HEK293 (cell line): ENCODE data around the gene KLHDC9.

ENCODE experiments used
- BCL11A ChIP-seq: fragments of 450-650 bp; formaldehyde crosslinking; IDR thresholded peaks from 2 replicates; pipeline ENCODE4 v1.5.1; 2016; ENCODE audit warnings: low read depth, missing biosample characterization, missing genetic modification characterization
- FEZF1 ChIP-seq: fragments of 450-650 bp; formaldehyde crosslinking; IDR thresholded peaks from 2 replicates; pipeline ENCODE4 v1.5.1; 2016; ENCODE audit warnings: missing biosample characterization, missing genetic modification characterization
- KLF16 ChIP-seq: fragments of 450-650 bp; formaldehyde crosslinking; IDR thresholded peaks from 2 replicates; pipeline ENCODE4 v1.5.1; 2017; ENCODE audit warnings: missing biosample characterization, missing genetic modification characterization
- OSR2 ChIP-seq: fragments of 450-650 bp; formaldehyde crosslinking; IDR thresholded peaks from 2 replicates; pipeline ENCODE4 v1.5.1; 2016; ENCODE audit warnings: missing biosample characterization, missing genetic modification characterization
- OVOL3 ChIP-seq: fragments of 450-650 bp; formaldehyde crosslinking; IDR thresholded peaks from 2 replicates; pipeline ENCODE4 v1.5.1; 2016; ENCODE audit warnings: missing biosample characterization, missing genetic modification characterization
- RBAK ChIP-seq: fragments of 450-650 bp; formaldehyde crosslinking; IDR thresholded peaks from 2 replicates; pipeline ENCODE4 v1.5.1; 2016; ENCODE audit warnings: missing biosample characterization, missing genetic modification characterization
- SETDB1 ChIP-seq: IDR thresholded peaks from one replicate; pipeline ENCODE4 v1.6.1; 2017; ENCODE audit warnings: mild to moderate bottlenecking, low read length, moderate library complexity, mixed read lengths; ENCODE audit not compliant: insufficient read length
- YY2 ChIP-seq: fragments of 450-650 bp; formaldehyde crosslinking; IDR thresholded peaks from 2 replicates; pipeline ENCODE4 v1.5.1; 2016; ENCODE audit warnings: missing biosample characterization, missing genetic modification characterization
- ZBTB21 ChIP-seq: fragments of 450-650 bp; formaldehyde crosslinking; IDR thresholded peaks from 2 replicates; pipeline ENCODE4 v1.5.1; 2017; ENCODE audit warnings: missing biosample characterization, missing genetic modification characterization
- ZIC2 ChIP-seq: fragments of 450-650 bp; formaldehyde crosslinking; IDR thresholded peaks from 2 replicates; pipeline ENCODE4 v1.5.1; 2016; ENCODE audit warnings: missing biosample characterization, missing genetic modification characterization
- ZNF112 ChIP-seq: fragments of 450-650 bp; formaldehyde crosslinking; IDR thresholded peaks from 2 replicates; pipeline ENCODE4 v1.5.0; 2017; ENCODE audit warnings: missing biosample characterization, missing genetic modification characterization
- ZNF19 ChIP-seq: fragments of 450-650 bp; formaldehyde crosslinking; IDR thresholded peaks from 2 replicates; pipeline ENCODE4; 2016; ENCODE audit warnings: missing biosample characterization, missing genetic modification characterization, low read depth
- ZNF23 ChIP-seq: fragments of 450-650 bp; formaldehyde crosslinking; IDR thresholded peaks from 2 replicates; pipeline ENCODE4 v1.5.1; 2016; ENCODE audit warnings: missing biosample characterization, missing genetic modification characterization, borderline replicate concordance
- ZNF239 ChIP-seq: fragments of 450-650 bp; formaldehyde crosslinking; IDR thresholded peaks from 2 replicates; pipeline ENCODE4 v1.5.1; 2016; ENCODE audit warnings: missing biosample characterization, missing genetic modification characterization
- ZNF24 ChIP-seq: fragments of 450-650 bp; formaldehyde crosslinking; IDR thresholded peaks from 2 replicates; pipeline ENCODE4 v1.5.1; 2016; ENCODE audit warnings: missing biosample characterization, missing genetic modification characterization
- ZNF335 ChIP-seq: fragments of 450-650 bp; formaldehyde crosslinking; conservative IDR thresholded peaks from 2 replicates; pipeline ENCODE4 v1.5.1; 2016; ENCODE audit warnings: missing biosample characterization, missing genetic modification characterization
- ZNF560 ChIP-seq: fragments of 450-650 bp; formaldehyde crosslinking; IDR thresholded peaks from 2 replicates; pipeline ENCODE4 v1.5.1; 2017; ENCODE audit warnings: missing biosample characterization, missing genetic modification characterization, borderline replicate concordance
- ZNF600 ChIP-seq: fragments of 450-650 bp; formaldehyde crosslinking; IDR thresholded peaks from 2 replicates; pipeline ENCODE4 v1.5.1; 2016; ENCODE audit warnings: missing biosample characterization, missing genetic modification characterization
- ZNF660 ChIP-seq: fragments of 450-650 bp; IDR thresholded peaks from 2 replicates; pipeline ENCODE4 v1.5.1; 2018; ENCODE audit warnings: missing biosample characterization, mild to moderate bottlenecking, missing genetic modification characterization
- ZNF701 ChIP-seq: fragments of 450-650 bp; formaldehyde crosslinking; IDR thresholded peaks from 2 replicates; pipeline ENCODE4 v1.5.1; 2016; ENCODE audit warnings: missing biosample characterization, missing genetic modification characterization
- ZNF707 ChIP-seq: fragments of 450-650 bp; formaldehyde crosslinking; IDR thresholded peaks from 2 replicates; pipeline ENCODE4 v1.5.1; 2016; ENCODE audit warnings: missing biosample characterization, missing genetic modification characterization
- ZNF747 ChIP-seq: fragments of 450-650 bp; formaldehyde crosslinking; IDR thresholded peaks from 2 replicates; pipeline ENCODE4 v1.5.1; 2016; ENCODE audit warnings: missing biosample characterization, missing genetic modification characterization
- ZNF768 ChIP-seq: fragments of 450-650 bp; formaldehyde crosslinking; IDR thresholded peaks from 2 replicates; pipeline ENCODE4 v1.5.1; 2018; ENCODE audit warnings: missing biosample characterization, mild to moderate bottlenecking, missing genetic modification characterization
- ZNF777 ChIP-seq: fragments of 450-650 bp; formaldehyde crosslinking; IDR thresholded peaks from 2 replicates; pipeline ENCODE4 v1.5.1; 2017; ENCODE audit warnings: missing biosample characterization, missing genetic modification characterization, borderline replicate concordance
- ZNF843 ChIP-seq: fragments of 450-650 bp; formaldehyde crosslinking; IDR thresholded peaks from 2 replicates; pipeline ENCODE4 v1.5.1; 2016; ENCODE audit warnings: missing biosample characterization, missing genetic modification characterization
- ZSCAN16 ChIP-seq: fragments of 450-650 bp; formaldehyde crosslinking; IDR thresholded peaks from 2 replicates; pipeline ENCODE4 v1.5.1; 2016; ENCODE audit warnings: missing biosample characterization, missing genetic modification characterization
- TF ChIP-seq, protein P1 (sequence below): fragments of 450-650 bp; formaldehyde crosslinking; IDR thresholded peaks from 2 replicates; pipeline ENCODE4 v1.5.1; 2016; ENCODE audit warnings: missing biosample characterization, missing genetic modification characterization
- TF ChIP-seq, protein P2 (sequence below): fragments of 450-650 bp; formaldehyde crosslinking; IDR thresholded peaks from 2 replicates; pipeline ENCODE4; 2016; ENCODE audit warnings: missing biosample characterization, missing genetic modification characterization
- TF ChIP-seq, protein P3 (sequence below): fragments of 450-650 bp; formaldehyde crosslinking; IDR thresholded peaks from 2 replicates; pipeline ENCODE4 v1.5.1; 2016; ENCODE audit warnings: missing biosample characterization, missing genetic modification characterization
- TF ChIP-seq, protein P4 (sequence below): fragments of 450-650 bp; IDR thresholded peaks from 2 replicates; pipeline ENCODE4 v1.5.1; 2018; ENCODE audit warnings: missing biosample characterization, missing genetic modification characterization
- TF ChIP-seq, protein P5 (sequence below): fragments of 450-650 bp; formaldehyde crosslinking; IDR thresholded peaks from 2 replicates; pipeline ENCODE4 v1.5.1; 2016; ENCODE audit warnings: missing biosample characterization, missing genetic modification characterization, low read depth
- TF ChIP-seq, protein P6 (sequence below): fragments of 450-650 bp; formaldehyde crosslinking; IDR thresholded peaks from 2 replicates; pipeline ENCODE4 v1.5.1; 2016; ENCODE audit warnings: missing biosample characterization, missing genetic modification characterization

The KLHDC9 gene

DNA sequence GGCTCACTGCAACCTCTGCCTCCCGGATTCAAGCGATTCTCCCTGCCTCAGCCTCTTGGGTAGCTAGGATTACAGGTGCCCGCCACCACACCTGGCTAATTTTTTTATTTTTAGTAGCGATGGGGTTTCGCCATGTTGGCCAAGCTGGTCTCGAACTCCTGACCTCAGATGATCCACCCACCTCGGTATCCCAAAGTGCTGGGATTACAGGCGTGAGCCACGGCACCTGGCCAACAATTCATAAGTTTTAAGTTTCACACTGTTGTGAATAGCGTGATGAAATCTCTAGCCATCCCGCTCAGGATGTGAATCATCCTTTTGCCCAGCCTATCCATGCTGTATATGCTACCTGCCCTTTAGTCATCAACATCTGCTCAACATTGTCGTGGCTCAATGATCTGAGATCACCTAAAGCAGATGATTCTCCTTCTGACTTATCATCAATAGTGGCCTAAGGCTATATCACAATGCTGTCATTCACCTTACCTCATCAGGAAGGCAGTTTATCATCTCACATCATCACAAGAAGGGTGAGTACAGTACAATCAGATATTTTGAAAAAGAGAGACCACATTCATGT is 17.1 kb downstream of the KLHDC9 start (continued):
- TF ChIP-seq BCL11A (tag by site-specific recombination), result peak; percentile 82; the same call in 1 of the 2 replicates
- TF ChIP-seq ZIC2 (tag by site-specific recombination), result no peak
- TF ChIP-seq ZBTB21 (tag by site-specific recombination), result peak; percentile 42
- TF ChIP-seq, protein P1, sequence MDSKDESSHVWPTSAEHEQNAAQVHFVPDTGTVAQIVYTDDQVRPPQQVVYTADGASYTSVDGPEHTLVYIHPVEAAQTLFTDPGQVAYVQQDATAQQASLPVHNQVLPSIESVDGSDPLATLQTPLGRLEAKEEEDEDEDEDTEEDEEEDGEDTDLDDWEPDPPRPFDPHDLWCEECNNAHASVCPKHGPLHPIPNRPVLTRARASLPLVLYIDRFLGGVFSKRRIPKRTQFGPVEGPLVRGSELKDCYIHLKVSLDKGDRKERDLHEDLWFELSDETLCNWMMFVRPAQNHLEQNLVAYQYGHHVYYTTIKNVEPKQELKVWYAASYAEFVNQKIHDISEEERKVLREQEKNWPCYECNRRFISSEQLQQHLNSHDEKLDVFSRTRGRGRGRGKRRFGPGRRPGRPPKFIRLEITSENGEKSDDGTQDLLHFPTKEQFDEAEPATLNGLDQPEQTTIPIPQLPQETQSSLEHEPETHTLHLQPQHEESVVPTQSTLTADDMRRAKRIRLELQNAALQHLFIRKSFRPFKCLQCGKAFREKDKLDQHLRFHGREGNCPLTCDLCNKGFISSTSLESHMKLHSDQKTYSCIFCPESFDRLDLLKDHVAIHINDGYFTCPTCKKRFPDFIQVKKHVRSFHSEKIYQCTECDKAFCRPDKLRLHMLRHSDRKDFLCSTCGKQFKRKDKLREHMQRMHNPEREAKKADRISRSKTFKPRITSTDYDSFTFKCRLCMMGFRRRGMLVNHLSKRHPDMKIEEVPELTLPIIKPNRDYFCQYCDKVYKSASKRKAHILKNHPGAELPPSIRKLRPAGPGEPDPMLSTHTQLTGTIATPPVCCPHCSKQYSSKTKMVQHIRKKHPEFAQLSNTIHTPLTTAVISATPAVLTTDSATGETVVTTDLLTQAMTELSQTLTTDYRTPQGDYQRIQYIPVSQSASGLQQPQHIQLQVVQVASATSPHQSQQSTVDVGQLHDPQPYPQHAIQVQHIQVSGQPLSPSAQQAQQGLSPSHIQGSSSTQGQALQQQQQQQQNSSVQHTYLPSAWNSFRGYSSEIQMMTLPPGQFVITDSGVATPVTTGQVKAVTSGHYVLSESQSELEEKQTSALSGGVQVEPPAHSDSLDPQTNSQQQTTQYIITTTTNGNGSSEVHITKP (tag by site-specific recombination), result peak; percentile 69
- TF ChIP-seq, protein P2, sequence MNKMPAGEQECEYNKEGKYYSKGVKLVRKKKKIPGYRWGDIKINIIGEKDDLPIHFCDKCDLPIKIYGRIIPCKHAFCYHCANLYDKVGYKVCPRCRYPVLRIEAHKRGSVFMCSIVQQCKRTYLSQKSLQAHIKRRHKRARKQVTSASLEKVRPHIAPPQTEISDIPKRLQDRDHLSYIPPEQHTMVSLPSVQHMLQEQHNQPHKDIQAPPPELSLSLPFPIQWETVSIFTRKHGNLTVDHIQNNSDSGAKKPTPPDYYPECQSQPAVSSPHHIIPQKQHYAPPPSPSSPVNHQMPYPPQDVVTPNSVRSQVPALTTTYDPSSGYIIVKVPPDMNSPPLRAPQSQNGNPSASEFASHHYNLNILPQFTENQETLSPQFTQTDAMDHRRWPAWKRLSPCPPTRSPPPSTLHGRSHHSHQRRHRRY (tag by site-specific recombination), result no peak
- peak; percentile 68 for TF ChIP-seq YY2 (tag by site-specific recombination)
- TF ChIP-seq ZNF600 (tag by site-specific recombination), result peak; percentile 71; the same call in 1 of the 2 replicates
- TF ChIP-seq KLF16, result 0 out of 2 replicates have a peak, but pooled peaks have one; percentile 79
- TF ChIP-seq ZNF23 (tag by site-specific recombination), result no peak
- TF ChIP-seq ZNF112 (tag by site-specific recombination), result no peak
- TF ChIP-seq ZNF19 (tag by site-specific recombination), result no peak
- TF ChIP-seq ZNF560 (tag by site-specific recombination), result no peak
- no peak for TF ChIP-seq ZNF239 (tag by site-specific recombination)
- TF ChIP-seq ZNF707 (tag by site-specific recombination), result peak; percentile 43; the same call in 1 of the 2 replicates
- TF ChIP-seq, protein P3, sequence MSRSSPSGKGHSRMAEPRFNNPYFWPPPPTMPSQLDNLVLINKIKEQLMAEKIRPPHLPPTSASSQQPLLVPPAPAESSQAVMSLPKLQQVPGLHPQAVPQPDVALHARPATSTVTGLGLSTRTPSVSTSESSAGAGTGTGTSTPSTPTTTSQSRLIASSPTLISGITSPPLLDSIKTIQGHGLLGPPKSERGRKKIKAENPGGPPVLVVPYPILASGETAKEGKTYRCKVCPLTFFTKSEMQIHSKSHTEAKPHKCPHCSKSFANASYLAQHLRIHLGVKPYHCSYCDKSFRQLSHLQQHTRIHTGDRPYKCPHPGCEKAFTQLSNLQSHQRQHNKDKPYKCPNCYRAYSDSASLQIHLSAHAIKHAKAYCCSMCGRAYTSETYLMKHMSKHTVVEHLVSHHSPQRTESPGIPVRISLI (tag by site-specific recombination), result peak; percentile 85; the same call in 1 of the 2 replicates
- TF ChIP-seq ZNF843 (tag by site-specific recombination), result peak; percentile 75
- no peak for TF ChIP-seq OVOL3 (tag by site-specific recombination)
- TF ChIP-seq RBAK (tag by site-specific recombination), result peak; percentile 37; the same call in 1 of the 2 replicates
- peak; percentile 26; the same call in 1 of the 2 replicates for TF ChIP-seq ZNF747 (tag by site-specific recombination)
- TF ChIP-seq ZNF660, result peak; percentile 96
- no peak for TF ChIP-seq ZNF768 (tag by site-specific recombination)
- TF ChIP-seq, protein P4, sequence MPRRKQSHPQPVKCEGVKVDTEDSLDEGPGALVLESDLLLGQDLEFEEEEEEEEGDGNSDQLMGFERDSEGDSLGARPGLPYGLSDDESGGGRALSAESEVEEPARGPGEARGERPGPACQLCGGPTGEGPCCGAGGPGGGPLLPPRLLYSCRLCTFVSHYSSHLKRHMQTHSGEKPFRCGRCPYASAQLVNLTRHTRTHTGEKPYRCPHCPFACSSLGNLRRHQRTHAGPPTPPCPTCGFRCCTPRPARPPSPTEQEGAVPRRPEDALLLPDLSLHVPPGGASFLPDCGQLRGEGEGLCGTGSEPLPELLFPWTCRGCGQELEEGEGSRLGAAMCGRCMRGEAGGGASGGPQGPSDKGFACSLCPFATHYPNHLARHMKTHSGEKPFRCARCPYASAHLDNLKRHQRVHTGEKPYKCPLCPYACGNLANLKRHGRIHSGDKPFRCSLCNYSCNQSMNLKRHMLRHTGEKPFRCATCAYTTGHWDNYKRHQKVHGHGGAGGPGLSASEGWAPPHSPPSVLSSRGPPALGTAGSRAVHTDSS (tag by site-specific recombination), result no peak
- TF ChIP-seq SETDB1, result no peak
- peak; percentile 43; the same call in 1 of the 2 replicates for TF ChIP-seq OSR2 (tag by site-specific recombination)
- no peak for TF ChIP-seq ZNF777 (tag by site-specific recombination)
- no peak for TF ChIP-seq ZSCAN16 (tag by site-specific recombination)
- no peak for TF ChIP-seq FEZF1
- TF ChIP-seq, protein P5, sequence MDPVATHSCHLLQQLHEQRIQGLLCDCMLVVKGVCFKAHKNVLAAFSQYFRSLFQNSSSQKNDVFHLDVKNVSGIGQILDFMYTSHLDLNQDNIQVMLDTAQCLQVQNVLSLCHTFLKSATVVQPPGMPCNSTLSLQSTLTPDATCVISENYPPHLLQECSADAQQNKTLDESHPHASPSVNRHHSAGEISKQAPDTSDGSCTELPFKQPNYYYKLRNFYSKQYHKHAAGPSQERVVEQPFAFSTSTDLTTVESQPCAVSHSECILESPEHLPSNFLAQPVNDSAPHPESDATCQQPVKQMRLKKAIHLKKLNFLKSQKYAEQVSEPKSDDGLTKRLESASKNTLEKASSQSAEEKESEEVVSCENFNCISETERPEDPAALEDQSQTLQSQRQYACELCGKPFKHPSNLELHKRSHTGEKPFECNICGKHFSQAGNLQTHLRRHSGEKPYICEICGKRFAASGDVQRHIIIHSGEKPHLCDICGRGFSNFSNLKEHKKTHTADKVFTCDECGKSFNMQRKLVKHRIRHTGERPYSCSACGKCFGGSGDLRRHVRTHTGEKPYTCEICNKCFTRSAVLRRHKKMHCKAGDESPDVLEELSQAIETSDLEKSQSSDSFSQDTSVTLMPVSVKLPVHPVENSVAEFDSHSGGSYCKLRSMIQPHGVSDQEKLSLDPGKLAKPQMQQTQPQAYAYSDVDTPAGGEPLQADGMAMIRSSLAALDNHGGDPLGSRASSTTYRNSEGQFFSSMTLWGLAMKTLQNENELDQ (tag by site-specific recombination), result no peak
- peak; percentile 83; the same call in 1 of the 2 replicates for TF ChIP-seq ZNF24 (tag by site-specific recombination)
- TF ChIP-seq ZNF701 (tag by site-specific recombination), result no peak
- TF ChIP-seq, protein P6, sequence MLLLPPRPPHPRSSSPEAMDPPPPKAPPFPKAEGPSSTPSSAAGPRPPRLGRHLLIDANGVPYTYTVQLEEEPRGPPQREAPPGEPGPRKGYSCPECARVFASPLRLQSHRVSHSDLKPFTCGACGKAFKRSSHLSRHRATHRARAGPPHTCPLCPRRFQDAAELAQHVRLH (tag by site-specific recombination), result peak; percentile 69; the same call in 1 of the 2 replicates
- TF ChIP-seq ZNF335 (tag by site-specific recombination), result peak; percentile 56; the same call in 1 of the 2 replicates
